ENCODE measurements around the gene CLEC2B.

The CLEC2B gene

GRCh38 chr12:9811621-9812020 is 57.5 kb downstream of the CLEC2B start:
- DNase-seq = no peak
- TF ChIP-seq, protein P1, sequence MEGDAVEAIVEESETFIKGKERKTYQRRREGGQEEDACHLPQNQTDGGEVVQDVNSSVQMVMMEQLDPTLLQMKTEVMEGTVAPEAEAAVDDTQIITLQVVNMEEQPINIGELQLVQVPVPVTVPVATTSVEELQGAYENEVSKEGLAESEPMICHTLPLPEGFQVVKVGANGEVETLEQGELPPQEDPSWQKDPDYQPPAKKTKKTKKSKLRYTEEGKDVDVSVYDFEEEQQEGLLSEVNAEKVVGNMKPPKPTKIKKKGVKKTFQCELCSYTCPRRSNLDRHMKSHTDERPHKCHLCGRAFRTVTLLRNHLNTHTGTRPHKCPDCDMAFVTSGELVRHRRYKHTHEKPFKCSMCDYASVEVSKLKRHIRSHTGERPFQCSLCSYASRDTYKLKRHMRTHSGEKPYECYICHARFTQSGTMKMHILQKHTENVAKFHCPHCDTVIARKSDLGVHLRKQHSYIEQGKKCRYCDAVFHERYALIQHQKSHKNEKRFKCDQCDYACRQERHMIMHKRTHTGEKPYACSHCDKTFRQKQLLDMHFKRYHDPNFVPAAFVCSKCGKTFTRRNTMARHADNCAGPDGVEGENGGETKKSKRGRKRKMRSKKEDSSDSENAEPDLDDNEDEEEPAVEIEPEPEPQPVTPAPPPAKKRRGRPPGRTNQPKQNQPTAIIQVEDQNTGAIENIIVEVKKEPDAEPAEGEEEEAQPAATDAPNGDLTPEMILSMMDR (IDR thresholded peaks at IDR 0.05; ENCODE audit: low read depth, low read length) = no peak
- Histone ChIP-seq H3K36me3 (no peaks in the 10 kb centered on the region), H3K27me3 (ENCODE audit: insufficient read depth, low read depth, severe bottlenecking) (no peaks in the 10 kb centered on the region), H3K9me3 (ENCODE audit: severe bottlenecking) (no peaks in the 10 kb centered on the region), H3K4me3 (ENCODE audit: low read depth, low read length) (no peak overlapping the region), H3K27ac (no peak overlapping the region)

DNA sequence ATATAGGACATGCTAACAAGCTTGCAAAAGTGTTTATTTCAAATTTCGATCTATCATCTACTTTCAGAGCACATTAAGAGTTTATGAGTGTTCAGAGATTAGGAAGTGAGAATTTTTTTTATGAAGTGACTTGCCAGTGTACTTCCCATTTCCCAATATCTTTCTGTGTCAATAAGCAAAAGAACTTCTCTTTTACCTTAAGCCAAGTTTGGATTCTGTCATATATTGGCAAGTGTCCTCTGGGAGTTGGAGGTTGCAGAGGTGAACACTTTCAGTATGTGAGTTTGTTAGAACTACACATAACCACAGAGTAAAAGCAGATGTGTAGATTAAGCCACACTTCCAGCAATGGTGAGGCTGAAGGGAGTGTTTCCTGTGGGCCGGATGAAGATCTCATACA is 58.5 kb downstream of the CLEC2B start:
- H3K27ac ChIP-seq = no peak overlapping the region
- H3K9me3 ChIP-seq (ENCODE audit: severe bottlenecking) = no peaks in the 10 kb centered on the region
- TF ChIP-seq, protein P1 (IDR thresholded peaks at IDR 0.05; ENCODE audit: low read depth, low read length) = no peak
- H3K27me3 ChIP-seq (ENCODE audit: insufficient read depth, low read depth, severe bottlenecking) = no peaks in the 10 kb centered on the region
- no peak overlapping the region for H3K4me3 ChIP-seq (ENCODE audit: low read depth, low read length)
- no peaks in the 10 kb centered on the region for H3K36me3 ChIP-seq
- DNase-seq = no peak

DNA sequence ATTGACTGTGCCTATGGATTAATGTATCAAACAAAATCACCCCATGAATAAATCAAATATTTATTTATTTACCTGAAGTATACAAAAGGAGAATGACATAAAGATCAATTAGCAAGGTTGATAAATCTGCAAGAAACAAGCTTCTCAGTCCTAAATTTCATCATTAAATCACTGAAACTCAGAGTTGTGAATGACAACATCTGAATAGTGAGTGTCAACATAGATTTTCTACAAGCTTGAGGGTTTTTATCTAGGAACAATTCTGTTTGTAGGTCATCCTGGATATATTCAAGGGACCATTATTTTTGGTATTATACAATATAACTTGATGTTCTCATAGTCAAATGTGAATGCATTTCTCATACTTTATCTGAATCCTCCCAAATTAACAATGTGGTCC is 59.3 kb downstream of the CLEC2B start:
- no peaks in the 10 kb centered on the region for H3K36me3 ChIP-seq
- no peak overlapping the region for H3K4me3 ChIP-seq (ENCODE audit: low read depth, low read length)
- no peak overlapping the region for H3K27ac ChIP-seq
- no peaks in the 10 kb centered on the region for H3K9me3 ChIP-seq (ENCODE audit: severe bottlenecking)
- TF ChIP-seq, protein P1 (IDR thresholded peaks at IDR 0.05; ENCODE audit: low read depth, low read length) = no peak
- no peaks in the 10 kb centered on the region for H3K27me3 ChIP-seq (ENCODE audit: insufficient read depth, low read depth, severe bottlenecking)
- no peak for DNase-seq

DNA sequence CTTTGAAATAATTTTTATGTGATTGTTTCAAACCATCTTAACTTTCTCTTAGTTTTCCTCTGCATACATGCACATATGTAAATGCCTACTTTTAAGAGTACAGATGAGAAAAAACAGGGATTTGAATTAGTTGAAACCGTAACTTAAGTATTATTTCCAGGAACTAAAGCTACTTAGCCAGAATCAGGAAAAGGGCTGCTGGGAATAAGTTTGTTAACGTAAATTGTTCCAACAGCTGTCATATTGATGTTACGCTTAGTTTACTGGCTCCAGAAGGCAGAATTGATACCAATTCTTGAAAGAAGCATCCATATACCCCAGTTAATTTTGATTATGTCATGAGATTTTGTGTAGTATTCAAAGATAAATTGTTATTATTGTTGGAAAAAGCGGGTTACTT is 59.8 kb downstream of the CLEC2B start:
- no peaks in the 10 kb centered on the region for H3K9me3 ChIP-seq (ENCODE audit: severe bottlenecking)
- H3K27me3 ChIP-seq (ENCODE audit: insufficient read depth, low read depth, severe bottlenecking) = no peaks in the 10 kb centered on the region
- H3K36me3 ChIP-seq = no peaks in the 10 kb centered on the region
- no peak overlapping the region for H3K27ac ChIP-seq
- H3K4me3 ChIP-seq (ENCODE audit: low read depth, low read length) = no peak overlapping the region
- TF ChIP-seq, protein P1 (IDR thresholded peaks at IDR 0.05; ENCODE audit: low read depth, low read length) = no peak
- DNase-seq = no peak

- Histone ChIP-seq H3K4me3 (ENCODE audit: low read depth, low read length) (no peak overlapping the region), H3K27ac (no peak overlapping the region), H3K36me3 (no peaks in the 10 kb centered on the region), H3K27me3 (ENCODE audit: insufficient read depth, low read depth, severe bottlenecking) (no peaks in the 10 kb centered on the region), H3K9me3 (ENCODE audit: severe bottlenecking) (no peaks in the 10 kb centered on the region)
- TF ChIP-seq, protein P1 (IDR thresholded peaks at IDR 0.05; ENCODE audit: low read depth, low read length) = no peak
- no peak for DNase-seq
These were observed 60.6 kb downstream of the CLEC2B start for GRCh38 chr12:9808504-9808903.

GRCh38 chr12:9806714-9807113 is 62.4 kb downstream of the CLEC2B start:
- no peak overlapping the region for H3K27ac ChIP-seq
- no peaks in the 10 kb centered on the region for H3K27me3 ChIP-seq (ENCODE audit: insufficient read depth, low read depth, severe bottlenecking)
- TF ChIP-seq, protein P1 (IDR thresholded peaks at IDR 0.05; ENCODE audit: low read depth, low read length) = no peak
- no peak overlapping the region for H3K4me3 ChIP-seq (ENCODE audit: low read depth, low read length)
- no peaks in the 10 kb centered on the region for H3K9me3 ChIP-seq (ENCODE audit: severe bottlenecking)
- no peaks in the 10 kb centered on the region for H3K36me3 ChIP-seq
- DNase-seq = no peak
